ENCODE data around the gene DRD5. TPM values are rescaled to one million over a fixed set of nuclear protein-coding genes. Genes with fewer than 3 reads are reported as not detected.

The DRD5 gene
- total and polyA plus RNA-seq, 10 of the 15 experiments (the other 5 are each of a cell fraction or from before 2014, with no cell fraction given): not detected

DNA sequence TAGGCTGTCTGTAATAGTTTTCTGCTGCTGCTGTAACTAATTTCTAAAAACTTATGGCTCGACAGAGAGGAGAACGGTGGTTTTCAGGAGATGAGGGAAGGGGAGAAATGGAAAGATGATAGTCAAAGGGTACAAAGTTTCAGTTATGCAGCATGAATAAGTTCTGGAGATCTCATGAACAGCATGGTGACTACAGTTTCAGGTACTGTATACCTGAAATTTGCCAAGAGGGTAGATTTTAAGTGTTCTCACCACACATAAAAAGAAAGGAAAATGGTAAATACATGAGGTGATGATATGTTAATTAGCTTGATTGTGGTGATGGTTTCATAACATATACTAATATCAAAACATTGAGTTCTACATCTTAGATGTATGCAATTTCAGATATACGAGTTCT lies 34.9 kb downstream of the DRD5 start (continued):
- no peak for TF ChIP-seq ZBTB4 (CRISPR knock-in tag; IDR thresholded peaks at IDR 0.05)
- TF ChIP-seq, protein P1, sequence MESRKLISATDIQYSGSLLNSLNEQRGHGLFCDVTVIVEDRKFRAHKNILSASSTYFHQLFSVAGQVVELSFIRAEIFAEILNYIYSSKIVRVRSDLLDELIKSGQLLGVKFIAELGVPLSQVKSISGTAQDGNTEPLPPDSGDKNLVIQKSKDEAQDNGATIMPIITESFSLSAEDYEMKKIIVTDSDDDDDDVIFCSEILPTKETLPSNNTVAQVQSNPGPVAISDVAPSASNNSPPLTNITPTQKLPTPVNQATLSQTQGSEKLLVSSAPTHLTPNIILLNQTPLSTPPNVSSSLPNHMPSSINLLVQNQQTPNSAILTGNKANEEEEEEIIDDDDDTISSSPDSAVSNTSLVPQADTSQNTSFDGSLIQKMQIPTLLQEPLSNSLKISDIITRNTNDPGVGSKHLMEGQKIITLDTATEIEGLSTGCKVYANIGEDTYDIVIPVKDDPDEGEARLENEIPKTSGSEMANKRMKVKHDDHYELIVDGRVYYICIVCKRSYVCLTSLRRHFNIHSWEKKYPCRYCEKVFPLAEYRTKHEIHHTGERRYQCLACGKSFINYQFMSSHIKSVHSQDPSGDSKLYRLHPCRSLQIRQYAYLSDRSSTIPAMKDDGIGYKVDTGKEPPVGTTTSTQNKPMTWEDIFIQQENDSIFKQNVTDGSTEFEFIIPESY (IDR thresholded peaks at IDR 0.05): no peak
- no peak for TF ChIP-seq ZNF24 (IDR thresholded peaks at IDR 0.05)
- TF ChIP-seq BCLAF1 (IDR thresholded peaks at IDR 0.05): no peak
- TF ChIP-seq MEF2B (IDR thresholded peaks at IDR 0.05; ENCODE audit: partially characterized antibody, poor library complexity, severe bottlenecking): no peak
- no peak for TF ChIP-seq LARP7 (IDR thresholded peaks at IDR 0.05)
- no peak for TF ChIP-seq RB1 (IDR thresholded peaks at IDR 0.05; ENCODE audit: borderline replicate concordance)
- TF ChIP-seq ZNF207 (IDR thresholded peaks at IDR 0.05; ENCODE audit: borderline replicate concordance): no peak
- no peak for TF ChIP-seq NFIC (IDR thresholded peaks at IDR 0.05; ENCODE audit: low read depth, low read length)
- TF ChIP-seq, protein P2, sequence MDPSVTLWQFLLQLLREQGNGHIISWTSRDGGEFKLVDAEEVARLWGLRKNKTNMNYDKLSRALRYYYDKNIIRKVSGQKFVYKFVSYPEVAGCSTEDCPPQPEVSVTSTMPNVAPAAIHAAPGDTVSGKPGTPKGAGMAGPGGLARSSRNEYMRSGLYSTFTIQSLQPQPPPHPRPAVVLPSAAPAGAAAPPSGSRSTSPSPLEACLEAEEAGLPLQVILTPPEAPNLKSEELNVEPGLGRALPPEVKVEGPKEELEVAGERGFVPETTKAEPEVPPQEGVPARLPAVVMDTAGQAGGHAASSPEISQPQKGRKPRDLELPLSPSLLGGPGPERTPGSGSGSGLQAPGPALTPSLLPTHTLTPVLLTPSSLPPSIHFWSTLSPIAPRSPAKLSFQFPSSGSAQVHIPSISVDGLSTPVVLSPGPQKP (IDR thresholded peaks at IDR 0.05; ENCODE audit: low read depth, low read length): no peak

All from GM12878 (cell line).